ENCODE measurements around the gene BAG3.
"Not testable (repeated sequence)": the region's sequence is repeated elsewhere in the genome, so short reads cannot be mapped to it uniquely, and the experiment has no call there.

The BAG3 gene

GRCh38 chr10:119611433-119611832, 39.7 kb upstream of the BAG3 start:
- Histone ChIP-seq H3K27ac (no peak overlapping the region), H3K36me3 (no peaks in the 10 kb centered on the region), H3K4me3 (ENCODE audit: low read depth in 1 of 2, low read length in 1 of 2) (no peak overlapping the region), H3K27me3 (peaks cover 12% of the 10 kb centered on the region), H3K4me1 (ENCODE audit: control insufficient read depth in 1 of 2, insufficient read depth in 1 of 2, low read depth in 1 of 2, low read length in 1 of 2) (no peaks in the 10 kb centered on the region), H3K9me3 (no peaks in the 10 kb centered on the region)
- TF ChIP-seq CTCF (IDR thresholded peaks at IDR 0.05): no peak

- Histone ChIP-seq H3K27me3 (peaks cover 4% of the 10 kb centered on the region), H3K27ac (no peak overlapping the region), H3K36me3 (no peaks in the 10 kb centered on the region), H3K4me3 (ENCODE audit: low read depth in 1 of 2, low read length in 1 of 2) (no peak overlapping the region), H3K9me3 (no peaks in the 10 kb centered on the region), H3K4me1 (ENCODE audit: control insufficient read depth in 1 of 2, insufficient read depth in 1 of 2, low read depth in 1 of 2, low read length in 1 of 2) (no peaks in the 10 kb centered on the region)
- TF ChIP-seq CTCF (IDR thresholded peaks at IDR 0.05): no peak
Observed at GRCh38 chr10:119613741-119614140, 37.4 kb upstream of the BAG3 start.

GRCh38 chr10:119614686-119615085, 36.5 kb upstream of the BAG3 start:
- Histone ChIP-seq H3K9me3 (no peaks in the 10 kb centered on the region), H3K4me3 (ENCODE audit: low read depth in 1 of 2, low read length in 1 of 2) (no peak overlapping the region), H3K27ac (no peak overlapping the region), H3K36me3 (no peaks in the 10 kb centered on the region), H3K4me1 (ENCODE audit: control insufficient read depth in 1 of 2, insufficient read depth in 1 of 2, low read depth in 1 of 2, low read length in 1 of 2) (no peaks in the 10 kb centered on the region), H3K27me3 (no peaks in the 10 kb centered on the region)
- no peak for TF ChIP-seq CTCF (IDR thresholded peaks at IDR 0.05)

GRCh38 chr10:119616882-119617570, 34.2 kb upstream of the BAG3 start:
- no peak overlapping the region for H3K27ac ChIP-seq
- no peaks in the 10 kb centered on the region for H3K4me1 ChIP-seq (ENCODE audit: control insufficient read depth in 1 of 2, insufficient read depth in 1 of 2, low read depth in 1 of 2, low read length in 1 of 2)
- no peaks in the 10 kb centered on the region for H3K9me3 ChIP-seq
- H3K27me3 ChIP-seq: no peaks in the 10 kb centered on the region
- no peak for TF ChIP-seq CTCF (IDR thresholded peaks at IDR 0.05)
- no peak overlapping the region for H3K4me3 ChIP-seq (ENCODE audit: low read depth in 1 of 2, low read length in 1 of 2)
- no peaks in the 10 kb centered on the region for H3K36me3 ChIP-seq

GRCh38 chr10:119619215-119619614, 32.0 kb upstream of the BAG3 start:
- H3K27me3 ChIP-seq: no peaks in the 10 kb centered on the region
- H3K27ac ChIP-seq: no peak overlapping the region
- H3K4me3 ChIP-seq (ENCODE audit: low read depth in 1 of 2, low read length in 1 of 2): no peak overlapping the region
- no peaks in the 10 kb centered on the region for H3K36me3 ChIP-seq
- H3K4me1 ChIP-seq (ENCODE audit: control insufficient read depth in 1 of 2, insufficient read depth in 1 of 2, low read depth in 1 of 2, low read length in 1 of 2): no peaks in the 10 kb centered on the region
- H3K9me3 ChIP-seq: no peaks in the 10 kb centered on the region
- TF ChIP-seq CTCF (IDR thresholded peaks at IDR 0.05): no peak

- H3K4me1 ChIP-seq (ENCODE audit: control insufficient read depth in 1 of 2, insufficient read depth in 1 of 2, low read depth in 1 of 2, low read length in 1 of 2); H3K27me3 ChIP-seq; H3K9me3 ChIP-seq; H3K4me3 ChIP-seq (ENCODE audit: low read depth in 1 of 2, low read length in 1 of 2); H3K27ac ChIP-seq; H3K36me3 ChIP-seq: not testable (repeated sequence)
Observed at GRCh38 chr10:119619811-119620210, 31.4 kb upstream of the BAG3 start.

All from neutrophil (primary cell).